Neural cell (in vitro differentiated cells): ENCODE results near the gene ORM2. TPM values are rescaled to one million over a fixed set of nuclear protein-coding genes. Genes with fewer than 3 reads are reported as not detected.

Source experiments
- H2AFZ ChIP-seq: fragments of 200-600, 300-800 bp; sonication (generic), shearing (Covaris generic); 2 replicates; pipeline ENCODE4 v1.6.0; 2014; ENCODE audit warnings: low read depth, mild to moderate bottlenecking, antibody characterized with exemption, low read length, moderate library complexity
- H3F3A ChIP-seq: fragments of 200-600 bp; shearing (Covaris generic); 2 replicates; pipeline ENCODE4 v1.6.1; 2016; ENCODE audit warnings: mild to moderate bottlenecking, moderate library complexity, mixed read lengths, antibody characterized with exemption, low read length; ENCODE audit not compliant: insufficient read depth, poor library complexity, severe bottlenecking
- H3K27ac ChIP-seq: fragments of 200-600, 300-800 bp; sonication (generic), shearing (Covaris generic); 2 replicates; pipeline ENCODE4 v1.5.1; 2014; ENCODE audit warnings: mild to moderate bottlenecking, low read length, moderate library complexity
- H3K27me3 ChIP-seq: fragments of 300-800, 200-600 bp; sonication (generic), shearing (Covaris generic); 2 replicates; pipeline ENCODE4 v1.6.0; 2014; ENCODE audit warnings: mild to moderate bottlenecking, low read depth, low read length, moderate library complexity; ENCODE audit not compliant: insufficient read depth
- H3K36me3 ChIP-seq: fragments of 300-800, 200-600 bp; sonication (generic), shearing (Covaris generic); 2 replicates; pipeline ENCODE4 v1.5.1; 2014; ENCODE audit warnings: mild to moderate bottlenecking, antibody characterized with exemption, low read length, moderate library complexity; ENCODE audit not compliant: insufficient read depth
- H3K4me2 ChIP-seq: fragments of 300-800, 200-600 bp; sonication (generic), shearing (Covaris generic); 2 replicates; pipeline ENCODE4 v1.6.0; 2014; ENCODE audit warnings: mild to moderate bottlenecking, low read length
- H3K4me3 ChIP-seq: fragments of 300-800, 200-600 bp; sonication (generic), shearing (Covaris generic); 2 replicates; pipeline ENCODE4 v1.5.1; 2014; ENCODE audit warnings: mild to moderate bottlenecking, low read length, moderate library complexity
- H3K79me2 ChIP-seq: fragments of 200-600 bp; shearing (Covaris generic); replicated peaks from 2 replicates; pipeline ENCODE4 v1.6.0; 2014; ENCODE audit warnings: mild to moderate bottlenecking, low read length, moderate library complexity; ENCODE audit not compliant: insufficient read depth
- H3K9ac ChIP-seq: fragments of 300-800, 200-600 bp; sonication (generic), shearing (Covaris generic); 2 replicates; pipeline ENCODE4 v1.6.1; 2016; ENCODE audit warnings: mild to moderate bottlenecking, low read length, mixed read lengths
- H3K9me2 ChIP-seq: fragments of 200-600 bp; shearing (Covaris generic); 2 replicates; pipeline ENCODE4 v1.6.1; 2016; ENCODE audit warnings: mild to moderate bottlenecking, low read length, mixed read lengths; ENCODE audit not compliant: insufficient read depth
- H3K9me3 ChIP-seq: fragments of 200-600, 300-800 bp; sonication (generic), shearing (Covaris generic); 2 replicates; pipeline ENCODE4 v1.6.1; 2016; ENCODE audit warnings: mild to moderate bottlenecking, mixed run types, low read length, moderate library complexity, mixed read lengths
- H4K20me1 ChIP-seq: fragments of 200-600 bp; shearing (Covaris generic); 2 replicates; pipeline ENCODE4 v1.6.1; 2016; ENCODE audit warnings: mild to moderate bottlenecking, mixed run types; ENCODE audit not compliant: insufficient read depth
- CTCF ChIP-seq: fragments of 450-650 bp; IDR thresholded peaks from 2 replicates; pipeline ENCODE4 v1.5.1; 2014; ENCODE audit warnings: antibody characterized with exemption, mild to moderate bottlenecking, moderate library complexity; ENCODE audit not compliant: poor library complexity, severe bottlenecking
- EP300 ChIP-seq: fragments of 450-650 bp; conservative IDR thresholded peaks from 2 replicates; pipeline ENCODE4 v1.6.1; 2014; ENCODE audit warnings: antibody characterized with exemption, mild to moderate bottlenecking, moderate library complexity; ENCODE audit not compliant: poor library complexity, severe bottlenecking
- EZH2 ChIP-seq: fragments of 200-600, 300-800 bp; shearing (Covaris generic), sonication (generic); IDR thresholded peaks from 2 replicates; pipeline ENCODE4 v1.6.1; 2014; ENCODE audit warnings: antibody characterized with exemption, low read length, borderline replicate concordance, mild to moderate bottlenecking; ENCODE audit not compliant: insufficient read depth, poor library complexity, severe bottlenecking
- MXI1 ChIP-seq: fragments of 450-650 bp; conservative IDR thresholded peaks from 2 replicates; pipeline ENCODE4 v1.6.1; 2014; ENCODE audit warnings: antibody characterized with exemption, mild to moderate bottlenecking; ENCODE audit not compliant: poor library complexity, severe bottlenecking
- POLR2AphosphoS5 ChIP-seq: IDR thresholded peaks from 2 replicates; pipeline ENCODE4 v1.6.1; 2012
- RAD21 ChIP-seq: fragments of 450-650 bp; conservative IDR thresholded peaks from 2 replicates; pipeline ENCODE4 v1.6.1; 2014; ENCODE audit warnings: antibody characterized with exemption, mild to moderate bottlenecking, moderate library complexity
- REST ChIP-seq: IDR thresholded peaks from 2 replicates; pipeline ENCODE4 v1.6.1; 2012; ENCODE audit warnings: borderline replicate concordance
- SMC3 ChIP-seq: fragments of 450-650 bp; conservative IDR thresholded peaks from 2 replicates; pipeline ENCODE4 v1.6.1; 2014; ENCODE audit warnings: antibody characterized with exemption, mild to moderate bottlenecking, moderate library complexity; ENCODE audit not compliant: poor library complexity
- TAF1 ChIP-seq: IDR thresholded peaks from 2 replicates; pipeline ENCODE4 v1.6.1; 2012; ENCODE audit warnings: low read depth
- polyA plus RNA-seq: library from polyadenylated mRNA; depleted of rRNA; stranded (reverse); fragments of >200 nt; gene quantifications from 2 replicates; pipeline ENCODE4 v1.2.3, GENCODE V29; 2014

The ORM2 gene
- polyA plus RNA-seq, 1 donor from 2014 or later, result not detected

- H4K20me1 ChIP-seq, result no peaks in the 10 kb centered on the region
- no peaks in the 10 kb centered on the region for H3K9me3 ChIP-seq
- H3K79me2 ChIP-seq, result no peaks in the 10 kb centered on the region
- no peak overlapping the region for H3K4me3 ChIP-seq
- H3K27me3 ChIP-seq, result no peaks in the 10 kb centered on the region
- H2AFZ ChIP-seq, result no peak overlapping the region
- no peak overlapping the region for H3K9ac ChIP-seq
- H3K4me2 ChIP-seq, result no peak overlapping the region
- no peaks in the 10 kb centered on the region for H3F3A ChIP-seq
- TF ChIP-seq MXI1 (no peak), EZH2 (no peak), POLR2AphosphoS5 (no peak), EP300 (no peak), RAD21 (no peak), CTCF (no peak), REST (no peak), TAF1 (no peak), SMC3 (no peak)
- no peaks in the 10 kb centered on the region for H3K9me2 ChIP-seq
- H3K36me3 ChIP-seq, result no peaks in the 10 kb centered on the region
- no peak overlapping the region for H3K27ac ChIP-seq
Measured at GRCh38 chr9:114373960-114374730, 44.5 kb downstream of the ORM2 start.

- Histone ChIP-seq H3K79me2 (no peaks in the 10 kb centered on the region), H3K9me3 (no peaks in the 10 kb centered on the region), H4K20me1 (no peaks in the 10 kb centered on the region), H3F3A (no peaks in the 10 kb centered on the region), H3K4me2 (no peak overlapping the region), H3K4me3 (no peak overlapping the region), H3K36me3 (no peaks in the 10 kb centered on the region), H2AFZ (no peak overlapping the region), H3K9ac (no peak overlapping the region), H3K27me3 (no peaks in the 10 kb centered on the region), H3K9me2 (no peaks in the 10 kb centered on the region), H3K27ac (no peak overlapping the region)
- TF ChIP-seq SMC3 (no peak), EZH2 (no peak), RAD21 (no peak), REST (no peak), EP300 (no peak), CTCF (no peak)
Measured at GRCh38 chr9:114374936-114375335, 45.3 kb downstream of the ORM2 start.
